Measurements from ENCODE around the gene HOXC10.
A peak's percentile ranks its signal among the peaks of the same experiment; 100 is the strongest.

The HOXC10 gene

GRCh38 chr12:54030889-54031471 is 46.0 kb downstream of the HOXC10 start:
- no peak for DNase-seq

GRCh38 chr12:54031480-54031879 is 46.5 kb downstream of the HOXC10 start:
- no peak for DNase-seq

GRCh38 chr12:54032086-54032619 is 47.2 kb downstream of the HOXC10 start:
- no peak for DNase-seq

DNA sequence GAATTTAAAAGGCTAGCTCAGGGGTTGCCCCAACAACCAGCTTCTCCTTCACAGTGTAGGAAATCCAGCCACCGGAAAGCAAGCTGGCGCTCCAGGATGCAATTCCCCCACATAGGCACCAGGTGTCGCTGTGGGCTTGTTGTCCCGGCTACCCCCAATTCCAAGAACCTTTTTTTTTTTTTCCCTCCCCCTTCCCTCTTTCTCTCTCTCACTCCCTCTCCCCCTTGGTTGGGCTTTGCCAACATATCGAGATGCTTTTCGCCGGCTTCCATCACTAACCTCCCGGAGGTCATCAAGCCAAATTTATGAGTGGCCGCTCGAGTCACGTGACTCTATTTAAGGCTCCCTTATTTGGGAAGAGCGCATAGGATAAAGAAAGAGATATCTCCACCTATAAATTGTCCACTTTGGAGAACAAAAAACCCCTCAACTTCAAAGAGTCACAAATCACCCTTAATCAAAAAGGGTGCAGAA is 47.7 kb downstream of the HOXC10 start, which contains the start of gene HOXC5:
Gene HOXC5 (plus strand): TSS at position 424 of the 474 bp plus-strand sequence. CDS start 73 bp downstream, outside the sequence.
- DNase-seq = peak; percentile 38 to 39

GRCh38 chr12:54033106-54033979 is 48.4 kb downstream of the HOXC10 start:
- no peak for DNase-seq

- DNase-seq = no peak
Observed at GRCh38 chr12:54033980-54034784, 49.2 kb downstream of the HOXC10 start.

DNA sequence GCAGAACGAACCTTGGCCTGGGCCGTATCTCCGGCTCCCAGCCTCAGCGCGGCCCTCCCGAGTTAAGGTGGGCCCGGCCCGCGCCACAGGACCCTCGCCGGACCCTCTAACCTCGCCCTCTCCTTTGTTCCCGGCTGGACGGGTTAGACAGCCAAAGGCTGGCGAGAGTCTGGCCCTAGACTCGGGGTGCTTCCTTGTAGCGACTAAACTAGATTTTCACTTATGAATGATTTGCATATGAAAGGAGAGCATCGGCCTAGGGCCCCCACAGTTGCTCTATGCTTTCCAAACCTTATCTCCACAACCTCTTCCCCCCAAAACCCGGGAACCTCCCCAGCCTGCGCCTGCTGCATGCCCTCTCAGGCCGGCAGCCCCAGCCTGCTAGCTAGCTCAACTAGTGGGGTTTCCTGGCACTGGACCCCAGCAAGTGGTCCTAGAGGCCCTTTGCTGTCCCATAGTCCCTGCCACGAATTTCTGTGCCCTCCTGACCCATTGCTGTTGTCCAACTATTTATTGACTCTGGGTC is 49.9 kb downstream of the HOXC10 start:
- no peak for DNase-seq

DNA sequence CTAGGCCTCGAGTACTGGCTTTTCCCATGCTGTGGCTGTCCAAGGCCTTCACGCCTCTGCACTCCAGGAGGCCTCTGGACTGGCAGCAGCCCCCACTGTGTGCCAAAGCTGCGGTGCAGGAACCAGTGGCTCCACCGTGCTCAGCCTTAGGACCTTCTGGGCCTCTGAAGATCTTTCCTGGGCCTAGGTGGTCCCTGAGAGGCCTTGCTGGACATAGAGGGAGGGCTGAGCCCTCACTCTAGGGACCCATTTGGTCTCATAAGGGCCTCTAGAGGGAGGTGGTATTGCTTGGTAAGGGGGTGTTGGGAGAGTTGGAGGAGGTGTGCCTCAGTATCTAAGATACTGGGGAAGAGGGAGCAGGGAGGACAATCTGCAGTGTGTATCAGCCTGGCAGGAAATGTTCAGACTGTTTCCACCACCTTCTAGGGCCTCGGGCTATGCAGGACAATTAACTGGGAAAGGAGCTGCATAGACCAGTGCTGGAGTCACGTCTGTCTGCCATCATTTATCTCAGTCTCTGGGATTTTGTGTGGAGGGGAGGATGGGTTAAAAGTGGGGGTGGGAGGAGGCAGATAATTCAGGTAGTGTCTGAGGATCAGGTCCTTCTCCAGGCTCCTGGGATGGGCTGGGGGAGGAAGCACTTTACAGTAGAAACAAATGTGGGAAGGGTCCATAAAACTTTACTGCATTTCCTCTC is 50.8 kb downstream of the HOXC10 start:
- DNase-seq = no peak

DNA sequence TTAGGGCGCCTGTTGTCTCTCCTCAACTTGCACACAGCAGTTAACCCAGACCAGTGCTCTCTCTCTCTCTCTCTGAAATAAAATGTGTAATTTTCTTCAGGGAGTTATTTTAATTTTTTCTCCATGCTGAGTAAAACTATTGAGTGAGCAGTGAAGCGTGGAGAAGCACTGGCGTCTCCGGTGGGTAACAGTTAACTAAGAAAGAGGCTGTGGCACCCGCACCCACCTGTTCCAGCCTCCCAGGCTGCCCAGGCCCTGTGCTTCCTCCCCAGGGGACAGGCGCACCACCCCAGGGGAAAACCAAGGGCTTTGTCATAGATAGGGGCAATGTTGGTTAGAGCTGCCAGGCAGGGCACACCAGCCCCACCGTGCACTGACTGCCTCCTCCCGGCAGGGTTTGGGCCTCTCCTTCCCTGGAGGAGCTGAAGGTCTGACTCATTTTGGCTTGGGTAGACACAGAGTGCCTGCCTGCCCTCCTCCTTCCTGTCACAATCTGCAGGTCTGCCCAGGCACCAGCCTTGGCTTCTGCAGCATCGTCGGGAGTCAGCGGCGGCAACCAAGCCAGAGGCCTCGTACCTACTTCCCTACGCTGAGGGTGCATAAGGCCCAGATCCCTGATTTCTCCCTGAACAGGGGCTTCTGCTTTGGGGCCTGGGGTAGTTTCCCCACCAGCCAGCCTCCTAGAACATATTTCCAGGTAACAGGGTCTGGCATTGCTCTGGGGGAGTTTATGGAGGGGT is 51.8 kb downstream of the HOXC10 start:
- DNase-seq = no peak

DNA sequence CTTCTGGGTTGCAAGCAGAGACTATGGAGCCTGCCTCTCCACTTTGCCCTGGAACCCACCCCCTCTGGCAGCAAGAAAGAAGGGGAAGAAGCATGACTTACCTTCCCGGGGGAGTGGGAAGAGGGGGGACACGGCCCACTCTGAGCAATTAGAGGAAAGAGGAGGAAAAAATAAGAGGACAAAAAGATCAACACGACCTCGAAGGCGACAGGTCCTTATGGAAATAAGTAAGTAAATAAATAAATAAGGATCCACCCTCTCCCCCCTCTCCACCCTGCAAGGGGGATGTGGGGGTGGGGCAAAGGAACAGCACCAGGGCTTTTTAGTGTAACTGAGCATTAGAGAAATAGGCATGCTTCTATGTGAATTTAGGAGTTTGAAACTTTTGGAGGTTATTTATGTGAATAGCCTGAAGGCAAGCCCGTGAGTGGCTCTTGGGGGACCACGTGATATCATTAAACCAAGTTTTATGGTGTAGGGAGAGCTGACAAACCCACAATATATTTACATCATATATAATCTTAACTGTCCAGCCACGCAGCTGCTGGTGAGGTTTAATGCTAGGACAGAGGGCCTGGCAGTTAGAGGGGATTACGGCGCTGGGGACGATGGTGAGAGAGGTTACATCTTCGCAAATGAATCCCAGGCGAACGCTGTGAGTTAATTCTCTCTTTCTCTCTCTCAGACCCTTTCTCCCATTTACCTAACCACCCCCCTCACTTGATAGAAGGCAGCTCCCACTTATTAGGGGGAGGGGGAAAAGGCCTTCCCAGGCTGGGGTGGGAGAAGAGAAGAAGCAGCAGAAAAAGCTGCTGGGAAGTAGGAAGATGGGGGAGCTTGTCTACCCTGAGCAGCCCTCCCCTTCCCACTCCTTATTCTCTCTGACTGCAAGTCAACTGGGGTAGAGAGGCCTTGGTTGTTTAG is 52.7 kb downstream of the HOXC10 start:
- no peak for DNase-seq

- no peak for DNase-seq
Observed at GRCh38 chr12:54038284-54038870, 53.4 kb downstream of the HOXC10 start.

GRCh38 chr12:54038871-54039414 is 54.0 kb downstream of the HOXC10 start:
- no peak for DNase-seq

GRCh38 chr12:54039417-54040147 is 54.6 kb downstream of the HOXC10 start:
- DNase-seq = no peak

Data from Kasumi-1 (cell line).